GM18907 (cell line): ENCODE data around the gene SYNGR2.

Experiments
- ATAC-seq: cut with Tn5 transposase; IDR thresholded peaks from one replicate; pipeline ENCODE4 v1.9.1; 2021; ENCODE audit warnings: mild to moderate bottlenecking, moderate library complexity; ENCODE audit not compliant: unreplicated experiment

SYNGR2 gene

GRCh38 chr17:78168242-78168902, at the start of gene SYNGR2:
TSS of gene SYNGR2 (plus strand) at chr17:78168581. CDS start at chr17:78168617, 36 bp downstream.
- peak; percentile 47 for ATAC-seq

GRCh38 chr17:78118801-78119241, 49.6 kb upstream of the SYNGR2 start:
- ATAC-seq: no peak

- no peak for ATAC-seq
These were observed 47.8 kb upstream of the SYNGR2 start for GRCh38 chr17:78120537-78120936.

GRCh38 chr17:78120971-78121800, 47.2 kb upstream of the SYNGR2 start:
- peak; percentile 31 for ATAC-seq

GRCh38 chr17:78121801-78122215, 46.6 kb upstream of the SYNGR2 start:
- no peak for ATAC-seq

GRCh38 chr17:78122216-78122930, 46.0 kb upstream of the SYNGR2 start:
- ATAC-seq: no peak

GRCh38 chr17:78122931-78123249, 45.5 kb upstream of the SYNGR2 start:
- no peak for ATAC-seq

GRCh38 chr17:78123258-78123929, 45.0 kb upstream of the SYNGR2 start:
- ATAC-seq: no peak

- ATAC-seq: peak; percentile 24
These were observed 44.1 kb upstream of the SYNGR2 start for GRCh38 chr17:78124081-78124835.

- no peak for ATAC-seq
These were observed 43.6 kb upstream of the SYNGR2 start for GRCh38 chr17:78124836-78125137.

- no peak for ATAC-seq
These were observed 43.1 kb upstream of the SYNGR2 start for GRCh38 chr17:78125138-78125913.

- no peak for ATAC-seq
These were observed 42.1 kb upstream of the SYNGR2 start for GRCh38 chr17:78125976-78126894.

- no peak for ATAC-seq
These were observed 41.5 kb upstream of the SYNGR2 start for GRCh38 chr17:78126895-78127238.

GRCh38 chr17:78127239-78127887, 41.0 kb upstream of the SYNGR2 start:
- ATAC-seq: no peak

- ATAC-seq: no peak
These were observed 40.4 kb upstream of the SYNGR2 start for GRCh38 chr17:78127888-78128550.

- peak; percentile 17 for ATAC-seq
These were observed 39.6 kb upstream of the SYNGR2 start, which contains the start of gene TMC6 for GRCh38 chr17:78128551-78129350. TSS of gene TMC6 (minus strand) at chr17:78128755. CDS start at chr17:78126832, 1,923 bp downstream.
